ENCODE measurements around the gene TANC1. TPM values are rescaled to one million over a fixed set of nuclear protein-coding genes. Genes with fewer than 3 reads are reported as not detected.

TANC1 gene
- total RNA-seq: 12.4 and 27.7 TPM in 2 replicates

DNA sequence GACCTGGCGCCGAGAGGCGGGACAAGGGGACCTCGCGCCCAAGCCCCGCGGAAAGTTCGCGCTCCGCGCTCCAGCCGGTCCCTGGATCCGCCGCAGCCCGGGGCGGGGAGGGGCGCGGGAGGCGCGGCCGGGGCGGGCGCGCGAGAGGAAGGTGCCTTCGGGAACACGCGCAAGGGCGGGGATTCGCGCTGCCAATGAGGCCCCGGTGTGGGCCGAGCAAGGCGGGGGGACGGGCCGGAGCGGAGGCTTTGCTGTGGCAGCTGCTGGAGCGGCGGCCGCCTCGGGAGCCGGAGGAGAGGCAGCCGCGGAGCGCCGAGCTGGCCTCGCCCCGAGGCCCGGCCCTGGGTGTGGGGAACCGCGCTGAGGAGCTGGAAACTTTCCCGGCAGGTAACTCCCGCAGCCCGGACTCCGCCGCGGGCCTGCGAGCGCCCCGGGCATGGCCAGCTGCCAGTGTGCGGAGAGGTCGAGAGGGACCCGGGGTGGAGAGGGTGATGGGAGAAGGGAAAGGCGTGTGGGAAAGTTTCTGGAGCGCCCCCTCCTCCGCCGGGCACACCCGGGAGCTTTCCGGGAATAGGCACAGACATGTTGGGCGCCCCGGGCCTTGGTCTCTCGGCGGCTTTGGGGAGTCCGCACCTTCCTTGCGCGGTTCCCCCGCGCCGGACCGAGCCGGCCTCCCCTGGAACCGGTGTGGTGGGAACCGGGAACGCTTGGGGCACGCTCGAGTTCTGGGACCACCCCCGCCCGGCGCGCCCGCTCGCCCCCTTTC is at the start of gene TANC1:
TSS of gene TANC1 (plus strand) at position 245 of the 766 bp plus-strand sequence. CDS start 97,271 bp downstream, outside the sequence.

Other genes with a start within 250 kb of the TANC1 start
- not detected in 2 replicates for gene DAPL1, start 173.3 kb upstream of the TANC1 start, total RNA-seq